ENCODE results near the gene CENPX.

The CENPX gene

GRCh38 chr17:82022310-82022980 lies at the start of gene CENPX:
TSS of gene CENPX (minus strand) at chr17:82022878. CDS start at chr17:82022861, 17 bp downstream.
- FAIRE-seq, result no peak

GRCh38 chr17:82070611-82071010 lies 47.9 kb upstream of the CENPX start:
- no peak for FAIRE-seq

GRCh38 chr17:82065638-82066303 lies 43.1 kb upstream of the CENPX start, which contains the start of gene DUS1L:
TSS of gene DUS1L (minus strand) at chr17:82065804. CDS start at chr17:82065059, 745 bp downstream.
- FAIRE-seq, result no peak

GRCh38 chr17:82065193-82065637 lies 42.5 kb upstream of the CENPX start:
- no peak for FAIRE-seq

- FAIRE-seq, result no peak
These were observed 41.9 kb upstream of the CENPX start for GRCh38 chr17:82064433-82065192.

- no peak for FAIRE-seq
These were observed 41.0 kb upstream of the CENPX start for GRCh38 chr17:82063424-82064415.

GRCh38 chr17:82062984-82063368 lies 40.3 kb upstream of the CENPX start:
- FAIRE-seq, result no peak

GRCh38 chr17:82062076-82062983 lies 39.7 kb upstream of the CENPX start:
- no peak for FAIRE-seq

- no peak for FAIRE-seq
These were observed 38.6 kb upstream of the CENPX start for GRCh38 chr17:82061047-82061925.

GRCh38 chr17:82060614-82061013 lies 37.9 kb upstream of the CENPX start:
- no peak for FAIRE-seq

- no peak for FAIRE-seq
These were observed 37.3 kb upstream of the CENPX start for GRCh38 chr17:82060001-82060380.

- FAIRE-seq, result no peak
These were observed 36.8 kb upstream of the CENPX start for GRCh38 chr17:82059272-82060000.

GRCh38 chr17:82058855-82059249 lies 36.2 kb upstream of the CENPX start:
- FAIRE-seq, result no peak

GRCh38 chr17:82058230-82058854 lies 35.7 kb upstream of the CENPX start:
- FAIRE-seq, result no peak

GRCh38 chr17:82056729-82057621 lies 34.3 kb upstream of the CENPX start:
- FAIRE-seq, result no peak

- FAIRE-seq, result no peak
These were observed 33.5 kb upstream of the CENPX start for GRCh38 chr17:82055965-82056728.
